HepG2 (cell line): Measurements from ENCODE around the gene ZFAND3. TPM values are rescaled to one million over a fixed set of nuclear protein-coding genes. Genes with fewer than 3 reads are reported as not detected.

Source experiments
- ATAC-seq: fragments of 200-7000 bp; cut with Tn5 transposase; 3 replicates; pipeline ENCODE4 v1.9.1; 2020; ENCODE audit warnings: mild to moderate bottlenecking, moderate library complexity
- BruUV-seq: library from RNA; stranded (reverse); fragments of 400-500 nt; replicated peaks from 2 replicates; lab custom pipeline; 2021; lab: Mats Ljungman, UMichigan
- CTCF ChIA-PET: fragments of 300-600 bp; formaldehyde crosslinking; extraction: SDS; loops from one replicate; lab custom pipeline; 2021; ENCODE audit warnings: low total read pairs, inconsistent platforms, low intra/inter-chr PET ratio; lab: Yijun Ruan, JAX
- POLR2A ChIA-PET: fragments of 350-600 bp; sonication (Branson Sonifier 250); formaldehyde crosslinking; loops from one replicate; lab custom pipeline; 2020; ENCODE audit warnings: antibody characterized with exemption, inconsistent platforms; lab: Yijun Ruan, JAX
- DNase-seq: peaks from one replicate; pipeline ENCODE4 v3.0.0-alpha.2; 2015; ENCODE audit warnings: low spot score
- FAIRE-seq: peaks from 3 replicates; lab custom pipeline; 2011; peaks lifted over from hg19 to GRCh38; lab: Jason Lieb, UNC
- H2AFZ ChIP-seq: one replicate; pipeline ENCODE4 v1.6.1; 2011; ENCODE audit warnings: low read length, inconsistent platforms
- H3K27ac ChIP-seq: fragments of 300-600 bp; 3 replicates; pipeline ENCODE4 v1.8.0; 2011; ENCODE audit warnings: mixed run types, mild to moderate bottlenecking, mixed read lengths, low read length, inconsistent platforms; ENCODE audit not compliant: insufficient read depth; ENCODE audit errors: extremely low read length
- H3K27me3 ChIP-seq, 2 experiments: fragments of 200-600 bp in 1 of 2; 2 replicates in 1 of 2; 3 replicates in 1 of 2; pipeline versions ENCODE4 v1.6.0 to v1.8.0; 2011; ENCODE audit warnings: low read length in 2 of 2, mild to moderate bottlenecking in 2 of 2, moderate library complexity in 2 of 2, inconsistent platforms in 1 of 2; ENCODE audit not compliant: insufficient read depth in 2 of 2, control insufficient read depth in 1 of 2
- H3K36me3 ChIP-seq, 2 experiments: fragments of 200-600 bp in 1 of 2; replicated peaks in 1 of 2; 2 replicates in 1 of 2; 3 replicates in 1 of 2; pipeline versions ENCODE4 v1.5.1 to v1.8.0; 2011; ENCODE audit warnings: low read length in 2 of 2, inconsistent platforms in 1 of 2; ENCODE audit not compliant: insufficient read depth in 2 of 2, control insufficient read depth in 1 of 2
- H3K4me1 ChIP-seq: 2 replicates; pipeline ENCODE4 v1.5.1; 2012; ENCODE audit warnings: low read length, inconsistent platforms; ENCODE audit not compliant: insufficient read depth
- H3K4me2 ChIP-seq: 2 replicates; pipeline ENCODE4 v1.6.0; 2011; ENCODE audit warnings: low read depth, low read length, inconsistent platforms
- H3K4me3 ChIP-seq, 3 experiments: fragments of 200-600 bp in 1 of 3; sonication (generic), shearing (Covaris generic) in 1 of 3; replicated peaks in 1 of 3; 2 replicates each; pipeline ENCODE4 v1.5.1; 2011 to 2016; ENCODE audit warnings: low read length in 3 of 3, inconsistent platforms in 2 of 3, low read depth in 2 of 3, mild to moderate bottlenecking in 2 of 3, control low read depth in 1 of 3, mixed read lengths in 1 of 3; ENCODE audit not compliant: insufficient read depth in 1 of 3
- H3K79me2 ChIP-seq: one replicate; pipeline ENCODE4 v1.6.1; 2011; ENCODE audit warnings: low read length, inconsistent platforms; ENCODE audit not compliant: insufficient read depth
- H3K9ac ChIP-seq: 2 replicates; pipeline ENCODE4 v1.6.0; 2011; ENCODE audit warnings: mild to moderate bottlenecking, low read depth, low read length, inconsistent platforms; ENCODE audit not compliant: insufficient read depth
- H3K9me3 ChIP-seq: 2 replicates; pipeline ENCODE4 v1.5.1; 2012; ENCODE audit warnings: mild to moderate bottlenecking, low read length
- H4K20me1 ChIP-seq: 2 replicates; pipeline ENCODE4 v1.6.0; 2011; ENCODE audit warnings: inconsistent platforms, mild to moderate bottlenecking, low read length, moderate library complexity; ENCODE audit not compliant: insufficient read depth
- HDAC2 ChIP-seq: sonication (generic); formaldehyde crosslinking; IDR thresholded peaks from 2 replicates; pipeline ENCODE4 v1.4.0; 2020; ENCODE audit warnings: missing genetic modification reagents
- LCORL ChIP-seq, 2 experiments: fragments of 450-650 bp in 1 of 2; sonication (generic) in 1 of 2; formaldehyde crosslinking in 1 of 2; IDR thresholded peaks; 2 replicates each; pipeline versions ENCODE4 v1.5.0 to v1.6.1; 2017 to 2020; ENCODE audit warnings: antibody characterized with exemption in 1 of 2, missing genetic modification reagents in 1 of 2
- SOX13 ChIP-seq, 3 experiments: fragments of 450-650 bp in 1 of 3; sonication (generic) in 1 of 3; formaldehyde crosslinking in 1 of 3; IDR thresholded peaks in 2 of 3; conservative IDR thresholded peaks in 1 of 3; 2 replicates each; pipeline versions ENCODE4 v1.5.0 to v1.6.1; 2016 to 2020; ENCODE audit warnings: antibody characterized with exemption in 1 of 3, mild to moderate bottlenecking in 1 of 3, missing compliant biosample characterization in 1 of 3, missing genetic modification reagents in 1 of 3, moderate library complexity in 1 of 3
- TAF15 ChIP-seq: fragments of 200-400 bp; formaldehyde crosslinking; IDR thresholded peaks from one replicate; pipeline ENCODE4 v1.6.1; 2018; ENCODE audit warnings: mild to moderate bottlenecking, low read depth, low read length; ENCODE audit not compliant: poor library complexity, severe bottlenecking
- ZFP37 ChIP-seq: sonication (generic); formaldehyde crosslinking; IDR thresholded peaks from 2 replicates; pipeline ENCODE4 v1.4.0; 2020; ENCODE audit warnings: missing genetic modification reagents, borderline replicate concordance
- ZNF557 ChIP-seq: sonication (generic); formaldehyde crosslinking; IDR thresholded peaks from 2 replicates; pipeline ENCODE4 v1.4.0; 2020; ENCODE audit warnings: missing genetic modification reagents
- ZNF709 ChIP-seq: sonication (generic); formaldehyde crosslinking; IDR thresholded peaks from 2 replicates; pipeline ENCODE4 v1.5.0; 2020; ENCODE audit warnings: mild to moderate bottlenecking, missing genetic modification reagents
- WGBS: methylation state at CpG from one replicate; pipeline ENCODE4 v1.1.6; 2017; ENCODE audit warnings: low lambda C conversion rate; 5-methylcytosine and 5-hydroxymethylcytosine counted together
- in situ Hi-C: cut with HindIII; loops from 2 replicates; pipeline ENCODE4 v1.10.0; 2017; ENCODE audit warnings: low pct_unique_long_range_greater_than_20kb; ENCODE audit not compliant: extremely low pct_ligation_motif_present
- intact Hi-C: fragments of 100-400 bp; cut with micrococcal nuclease; formaldehyde crosslinking; loops from one replicate; pipeline ENCODE4 v1.10.0; 2022; ENCODE audit not compliant: unreplicated experiment
- polyA plus RNA-seq, 8 experiments: library from polyadenylated mRNA; depleted of rRNA in 3 of 8; stranded (reverse) in 7 of 8; unstranded in 1 of 8; fragments of >200 nt; fragmentation: Illumina TruSeq in 4 of 8; extraction: Trizol in 4 of 8; gene quantifications; 2 replicates each; pipeline versions ENCODE4 v1.2.1 to v1.2.3, GENCODE V29; 2011 to 2016; ENCODE audit warnings: low read depth in 4 of 8, missing spikeins in 1 of 8, mixed read lengths in 1 of 8; ENCODE audit not compliant: insufficient read depth in 1 of 8
- total RNA-seq, 5 experiments: library from RNA; depleted of rRNA; stranded (reverse); fragments of >200 nt; fragmentation: Illumina TruSeq; extraction: Trizol; gene quantifications; 2 replicates each; pipeline ENCODE4 v1.2.3, GENCODE V29; 2016; ENCODE audit warnings: low read depth in 1 of 5
- TF ChIP-seq, protein P1 (sequence below): sonication (generic); formaldehyde crosslinking; IDR thresholded peaks from 2 replicates; pipeline ENCODE4 v1.5.0; 2020; ENCODE audit warnings: missing genetic modification reagents

ZFAND3 gene
- total and polyA plus RNA-seq, 2 of the 13 experiments (the other 11 are each of a cell fraction or from before 2014, with no cell fraction given): 16.4 to 17.1 TPM

DNA sequence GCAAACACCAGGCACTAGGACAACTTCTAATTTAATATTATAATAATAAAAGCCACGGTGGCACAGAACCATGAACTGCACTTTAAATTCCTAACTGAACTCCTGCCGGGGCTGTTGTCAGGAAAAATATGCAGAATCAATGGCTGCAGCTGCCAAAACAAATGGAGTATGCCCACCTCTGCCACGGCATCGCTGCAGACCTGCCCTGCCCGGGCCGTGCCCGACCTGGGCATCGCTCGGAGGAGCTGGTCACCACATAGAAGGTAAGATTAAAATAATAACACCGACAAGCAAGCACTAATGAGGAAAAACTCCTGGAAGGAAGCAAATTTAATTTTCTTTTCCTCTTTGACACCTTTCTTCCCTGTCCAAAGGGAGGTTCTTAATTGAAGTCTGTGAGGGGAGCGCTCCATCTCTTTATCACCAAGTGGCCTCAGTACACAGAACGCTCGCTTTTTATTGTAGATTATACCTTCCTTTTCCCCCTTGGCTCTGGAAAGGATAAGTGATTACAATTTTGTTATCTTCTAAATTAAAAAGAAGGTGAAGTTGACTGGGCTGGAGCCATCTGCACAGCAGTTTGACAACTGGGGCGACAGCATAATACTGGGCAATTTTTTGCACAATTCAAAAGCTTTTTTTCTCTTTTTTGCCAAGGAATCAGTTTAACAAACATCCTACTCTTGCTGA, 351.3 kb downstream of the ZFAND3 start:
- Histone ChIP-seq H2AFZ (no peak overlapping the region), H3K9me3 (no peaks in the 10 kb centered on the region), H3K36me3 (no peaks in the 10 kb centered on the region), H4K20me1 (no peaks in the 10 kb centered on the region), H3K4me3 (no peak overlapping the region), H3K4me2 (0 out of 2 replicates have a peak overlapping the region, but pooled peaks have one; percentile 51), H3K27me3 (no peaks in the 10 kb centered on the region), H3K4me1 (peaks cover 46% of the 10 kb centered on the region), H3K27ac (no peak overlapping the region), H3K79me2 (no peaks in the 10 kb centered on the region), H3K9ac (no peak overlapping the region)
- ATAC-seq (no peak), DNase-seq (no peak), FAIRE-seq (no peak)
- ChIA-PET POLR2A (interaction anchor here (0.6 kb wide), 1 partner anchor 54 kb away, joined by 4 read pairs; no protein-coding TSS in a partner anchor), CTCF (no interaction called here)
- WGBS: 89% methylated on average over 14 of the region's 14 CpGs
- BruUV-seq: no TSS peak
- TF ChIP-seq TAF15 (no peak), LCORL (IDR thresholded peaks at IDR 0.05) (no peak), LCORL (CRISPR knock-in tag; IDR thresholded peaks at IDR 0.05) (no peak), ZNF709 (CRISPR knock-in tag) (no peak), SOX13 (IDR thresholded peaks at IDR 0.05) (no peak), SOX13 (CRISPR knock-in tag; conservative IDR thresholded peaks at IDR 0.05 in 1 of 2, IDR thresholded peaks at IDR 0.05 in 1 of 2) (no peak), HDAC2 (CRISPR knock-in tag) (no peak), ZNF557 (no peak), ZFP37 (CRISPR knock-in tag) (no peak)
- TF ChIP-seq, protein P1, sequence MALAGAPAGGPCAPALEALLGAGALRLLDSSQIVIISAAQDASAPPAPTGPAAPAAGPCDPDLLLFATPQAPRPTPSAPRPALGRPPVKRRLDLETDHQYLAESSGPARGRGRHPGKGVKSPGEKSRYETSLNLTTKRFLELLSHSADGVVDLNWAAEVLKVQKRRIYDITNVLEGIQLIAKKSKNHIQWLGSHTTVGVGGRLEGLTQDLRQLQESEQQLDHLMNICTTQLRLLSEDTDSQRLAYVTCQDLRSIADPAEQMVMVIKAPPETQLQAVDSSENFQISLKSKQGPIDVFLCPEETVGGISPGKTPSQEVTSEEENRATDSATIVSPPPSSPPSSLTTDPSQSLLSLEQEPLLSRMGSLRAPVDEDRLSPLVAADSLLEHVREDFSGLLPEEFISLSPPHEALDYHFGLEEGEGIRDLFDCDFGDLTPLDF (CRISPR knock-in tag): no peak
- intact Hi-C loops (loop anchor here (10.0 kb wide), 1 partner anchor 324 kb away; no protein-coding TSS in a partner anchor), in situ Hi-C loops (no loop called here)
